GM13976 (cell line): Measurements from ENCODE around the gene GFI1.
"Not testable (repeated sequence)": the region's sequence is repeated elsewhere in the genome, so short reads cannot be mapped to it uniquely, and the experiment has no call there.

Experiments
- DNase-seq: peaks from one replicate; pipeline ENCODE4 v3.0.0; 2012; ENCODE audit warnings: low spot score
- CTCF ChIP-seq: IDR thresholded peaks from 2 replicates; pipeline ENCODE4 v1.5.1; 2012; ENCODE audit warnings: borderline replicate concordance, mild to moderate bottlenecking; ENCODE audit not compliant: insufficient read depth; ENCODE audit errors: extremely low read depth, missing control alignments, control extremely low read depth
- in situ Hi-C: fragments of 300-500 bp; cut with MboI; formaldehyde crosslinking; loops from one replicate; pipeline ENCODE4 v1.12.0; 2022; ENCODE audit warnings: low sequenced_read_pairs, mixed read lengths, inconsistent platforms; ENCODE audit not compliant: unreplicated experiment

The GFI1 gene

GRCh38 chr1:92441316-92441696 lies 45.4 kb downstream of the GFI1 start:
- TF ChIP-seq CTCF = no peak
- no peak for DNase-seq
- in situ Hi-C loops = no loop called here

DNA sequence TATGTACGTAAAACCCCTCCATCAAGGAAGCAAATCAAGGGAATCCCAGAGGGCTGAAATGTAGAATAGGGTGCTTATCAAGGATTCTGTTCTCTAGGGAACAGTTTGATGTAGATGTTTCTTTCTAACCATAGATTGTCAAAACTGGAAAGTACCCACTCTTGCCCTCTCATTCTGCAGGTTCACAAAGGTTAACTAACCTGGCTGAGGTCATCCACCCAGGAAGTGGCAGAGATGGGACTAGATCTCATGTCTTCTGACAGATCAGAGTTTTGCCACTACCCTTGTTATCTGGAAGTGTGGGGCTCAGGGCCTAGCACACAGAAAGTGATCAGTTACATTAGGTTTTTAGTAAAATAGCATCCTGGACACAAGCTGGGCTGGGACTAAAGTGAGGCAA lies 47.4 kb downstream of the GFI1 start:
- no peak for TF ChIP-seq CTCF
- in situ Hi-C loops = no loop called here
- DNase-seq = no peak

DNA sequence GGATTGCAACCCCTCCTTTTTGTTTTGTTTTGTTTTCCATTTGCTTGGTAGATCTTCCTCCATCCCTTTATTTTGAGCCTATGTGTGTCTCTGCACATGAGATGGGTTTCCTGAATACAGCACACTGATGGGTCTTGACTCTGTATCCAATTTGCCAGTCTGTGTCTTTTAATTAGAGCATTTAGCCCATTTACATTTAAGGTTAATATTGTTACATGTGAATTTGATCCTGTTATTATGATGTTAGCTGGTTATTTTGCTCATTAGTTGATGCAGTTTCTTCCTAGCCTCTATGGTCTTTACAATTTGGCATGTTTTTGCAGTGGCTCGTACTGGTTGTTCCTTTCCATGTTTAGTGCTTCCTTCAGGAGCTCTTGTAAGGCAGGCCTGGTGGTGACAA lies 52.2 kb downstream of the GFI1 start:
- DNase-seq, in situ Hi-C loops: not testable (repeated sequence)

GRCh38 chr1:92430030-92430429 lies 56.7 kb downstream of the GFI1 start:
- no peak for DNase-seq
- in situ Hi-C loops = no loop called here
- TF ChIP-seq CTCF = no peak

DNA sequence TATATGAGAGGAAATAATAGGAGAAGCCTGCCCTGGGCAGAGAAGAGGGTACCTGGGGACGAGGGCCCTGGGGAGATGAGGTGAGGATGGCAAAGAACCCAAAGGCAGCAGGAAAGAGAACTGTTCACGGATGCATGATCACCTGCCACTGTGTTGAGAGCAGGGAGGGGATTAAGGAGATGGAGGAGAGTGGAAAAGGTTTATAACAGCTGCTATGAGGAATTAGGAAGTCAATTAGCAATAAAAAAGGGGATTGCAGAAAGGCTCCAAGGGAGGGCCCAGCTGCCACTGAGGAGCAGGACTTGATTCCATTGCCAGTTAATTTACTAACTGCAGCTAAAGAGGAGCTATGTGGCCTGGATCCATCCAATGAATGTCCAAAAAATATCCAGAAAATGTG lies 61.1 kb downstream of the GFI1 start:
- in situ Hi-C loops = no loop called here

More for the DNA sequence above, 61.1 kb downstream of the GFI1 start:
- no peak for TF ChIP-seq CTCF
- no peak for DNase-seq
